ENCODE measurements around the gene ZSCAN22. TPM values are rescaled to one million over a fixed set of nuclear protein-coding genes. Genes with fewer than 3 reads are reported as not detected.

The ZSCAN22 gene
- total RNA-seq, 1 experiment from 2014 or later = 3.2 TPM

DNA sequence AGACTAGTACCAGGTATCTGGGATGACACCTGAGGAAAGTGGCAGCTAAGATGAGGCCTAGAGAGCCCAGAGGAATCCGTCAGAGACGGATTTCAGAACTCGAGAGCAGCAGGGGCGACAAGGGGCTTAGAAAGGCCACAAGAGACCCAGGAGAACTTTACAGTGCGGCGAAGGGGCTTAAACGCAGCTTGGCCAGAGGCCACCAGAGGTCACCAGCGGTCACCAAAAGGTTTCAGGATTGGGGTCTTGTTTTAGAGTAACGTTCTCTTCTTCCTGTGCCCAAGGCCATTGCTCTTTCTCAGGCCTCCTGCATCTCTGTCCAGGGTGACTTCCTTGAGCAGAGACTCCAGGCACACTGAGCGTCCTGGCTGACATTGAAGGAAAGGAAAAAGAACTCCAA is 2.2 kb downstream of the ZSCAN22 start:
- TF ChIP-seq EZH2 (IDR thresholded peaks at IDR 0.05; ENCODE audit: borderline replicate concordance, low read depth, low read length, poor library complexity, severe bottlenecking) = no peak
- TF ChIP-seq, protein P1, sequence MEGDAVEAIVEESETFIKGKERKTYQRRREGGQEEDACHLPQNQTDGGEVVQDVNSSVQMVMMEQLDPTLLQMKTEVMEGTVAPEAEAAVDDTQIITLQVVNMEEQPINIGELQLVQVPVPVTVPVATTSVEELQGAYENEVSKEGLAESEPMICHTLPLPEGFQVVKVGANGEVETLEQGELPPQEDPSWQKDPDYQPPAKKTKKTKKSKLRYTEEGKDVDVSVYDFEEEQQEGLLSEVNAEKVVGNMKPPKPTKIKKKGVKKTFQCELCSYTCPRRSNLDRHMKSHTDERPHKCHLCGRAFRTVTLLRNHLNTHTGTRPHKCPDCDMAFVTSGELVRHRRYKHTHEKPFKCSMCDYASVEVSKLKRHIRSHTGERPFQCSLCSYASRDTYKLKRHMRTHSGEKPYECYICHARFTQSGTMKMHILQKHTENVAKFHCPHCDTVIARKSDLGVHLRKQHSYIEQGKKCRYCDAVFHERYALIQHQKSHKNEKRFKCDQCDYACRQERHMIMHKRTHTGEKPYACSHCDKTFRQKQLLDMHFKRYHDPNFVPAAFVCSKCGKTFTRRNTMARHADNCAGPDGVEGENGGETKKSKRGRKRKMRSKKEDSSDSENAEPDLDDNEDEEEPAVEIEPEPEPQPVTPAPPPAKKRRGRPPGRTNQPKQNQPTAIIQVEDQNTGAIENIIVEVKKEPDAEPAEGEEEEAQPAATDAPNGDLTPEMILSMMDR (conservative IDR thresholded peaks at IDR 0.05; ENCODE audit: low read depth, low read length) = peak; percentile 33; the same call in 1 of the 2 replicates
- intact Hi-C loops (cut with micrococcal nuclease; ENCODE audit: unreplicated experiment) = no loop called here
- Histone ChIP-seq H3K4me3 (ENCODE audit: low read depth, low read length, poor library complexity, severe bottlenecking) (no peak overlapping the region), H3K36me3 (ENCODE audit: insufficient read depth, low read length, poor library complexity, severe bottlenecking) (no peaks in the 10 kb centered on the region), H3K27me3 (replicated peaks; ENCODE audit: insufficient read depth, low read depth, low read length, poor library complexity) (no peaks in the 10 kb centered on the region), H3K27ac (ENCODE audit: low read depth, low read length, poor library complexity, severe bottlenecking) (no peak overlapping the region), H3K4me1 (ENCODE audit: insufficient read depth, low read length, poor library complexity, severe bottlenecking) (no peaks in the 10 kb centered on the region), H3K9me3 (ENCODE audit: low read depth, low read length, poor library complexity, severe bottlenecking) (no peaks in the 10 kb centered on the region)
- DNase-seq (ENCODE audit: low spot score) = peak; percentile 17
- BruUV-seq (replicated peaks) = no TSS peak
- ChIA-PET CTCF (no interaction called here), POLR2A (ENCODE audit: low non-redundant PET) (interaction anchor here (0.6 kb wide), 1 partner anchor 12 kb away, joined by 11 read pairs; no protein-coding TSS in a partner anchor)

DNA sequence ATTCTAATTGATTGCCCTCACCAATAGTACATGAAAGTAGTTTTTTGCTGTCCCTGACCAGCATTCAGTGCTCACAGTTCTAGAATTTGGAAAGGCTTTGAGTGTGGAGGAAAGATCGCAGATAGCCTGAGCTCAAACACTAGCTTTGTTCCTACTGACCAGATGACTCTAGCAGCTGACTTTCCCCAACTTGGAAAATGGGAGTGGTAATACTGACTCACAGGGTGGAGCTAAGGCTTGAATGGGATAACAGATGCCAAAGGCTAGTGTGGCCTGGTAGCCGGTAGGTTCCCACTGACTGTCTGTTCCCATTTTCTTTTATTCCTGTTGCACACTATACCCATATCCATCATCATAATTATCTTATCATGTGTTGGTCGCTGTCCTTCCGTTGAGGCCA is 3.7 kb downstream of the ZSCAN22 start:
- no TSS peak for BruUV-seq (replicated peaks)
- no peak for DNase-seq (ENCODE audit: low spot score)
- H3K9me3 ChIP-seq (ENCODE audit: low read depth, low read length, poor library complexity, severe bottlenecking) = no peaks in the 10 kb centered on the region
- no peaks in the 10 kb centered on the region for H3K27me3 ChIP-seq (replicated peaks; ENCODE audit: insufficient read depth, low read depth, low read length, poor library complexity)
- CTCF ChIA-PET = no interaction called here
- POLR2A ChIA-PET (ENCODE audit: low non-redundant PET) = no interaction called here
- no peak for TF ChIP-seq EZH2 (IDR thresholded peaks at IDR 0.05; ENCODE audit: borderline replicate concordance, low read depth, low read length, poor library complexity, severe bottlenecking)
- TF ChIP-seq, protein P1 (conservative IDR thresholded peaks at IDR 0.05; ENCODE audit: low read depth, low read length) = no peak
- intact Hi-C loops (cut with micrococcal nuclease; ENCODE audit: unreplicated experiment) = no loop called here
- H3K27ac ChIP-seq (ENCODE audit: low read depth, low read length, poor library complexity, severe bottlenecking) = no peak overlapping the region
- H3K4me3 ChIP-seq (ENCODE audit: low read depth, low read length, poor library complexity, severe bottlenecking) = no peak overlapping the region
- H3K4me1 ChIP-seq (ENCODE audit: insufficient read depth, low read length, poor library complexity, severe bottlenecking) = no peaks in the 10 kb centered on the region
- H3K36me3 ChIP-seq (ENCODE audit: insufficient read depth, low read length, poor library complexity, severe bottlenecking) = no peaks in the 10 kb centered on the region

GRCh38 chr19:58332697-58333096 is 5.9 kb downstream of the ZSCAN22 start:
- Histone ChIP-seq H3K36me3 (ENCODE audit: insufficient read depth, low read length, poor library complexity, severe bottlenecking) (no peaks in the 10 kb centered on the region), H3K27ac (ENCODE audit: low read depth, low read length, poor library complexity, severe bottlenecking) (no peak overlapping the region), H3K9me3 (ENCODE audit: low read depth, low read length, poor library complexity, severe bottlenecking) (no peaks in the 10 kb centered on the region), H3K4me1 (ENCODE audit: insufficient read depth, low read length, poor library complexity, severe bottlenecking) (no peaks in the 10 kb centered on the region), H3K27me3 (replicated peaks; ENCODE audit: insufficient read depth, low read depth, low read length, poor library complexity) (no peaks in the 10 kb centered on the region), H3K4me3 (ENCODE audit: low read depth, low read length, poor library complexity, severe bottlenecking) (no peak overlapping the region)
- ChIA-PET CTCF (no interaction called here), POLR2A (ENCODE audit: low non-redundant PET) (no interaction called here)
- intact Hi-C loops (cut with micrococcal nuclease; ENCODE audit: unreplicated experiment) = no loop called here
- DNase-seq (ENCODE audit: low spot score) = no peak
- no TSS peak for BruUV-seq (replicated peaks)
- TF ChIP-seq EZH2 (IDR thresholded peaks at IDR 0.05; ENCODE audit: borderline replicate concordance, low read depth, low read length, poor library complexity, severe bottlenecking) = no peak
- TF ChIP-seq, protein P1 (conservative IDR thresholded peaks at IDR 0.05; ENCODE audit: low read depth, low read length) = no peak

Measured in A673 (cell line).